Esophagus (tissue), 2 donors: Measurements from ENCODE around the gene MYRIP. TPM values are rescaled to one million over a fixed set of nuclear protein-coding genes. Genes with fewer than 3 reads are reported as not detected.

Experiments used
- H3K27ac ChIP-seq, 2 donors: one replicate each; pipeline ENCODE4 v1.5.1; 2013; ENCODE audit warnings: low read depth in 2 of 2, mild to moderate bottlenecking in 2 of 2, inconsistent platforms in 1 of 2, low read length in 1 of 2, moderate library complexity in 1 of 2
- H3K27me3 ChIP-seq, 2 donors: one replicate each; pipeline ENCODE4 v1.6.1; 2013; ENCODE audit warnings: low read length in 2 of 2, control low read depth in 1 of 2, mild to moderate bottlenecking in 1 of 2; ENCODE audit not compliant: insufficient read depth in 2 of 2, control insufficient read depth in 1 of 2
- H3K36me3 ChIP-seq, 2 donors: one replicate each; pipeline ENCODE4 v1.6.1; 2013; ENCODE audit warnings: low read length in 1 of 2; ENCODE audit not compliant: control insufficient read depth in 2 of 2, insufficient read depth in 2 of 2
- H3K4me1 ChIP-seq, 2 donors: one replicate each; pipeline ENCODE4 v1.6.1; 2013; ENCODE audit warnings: low read length in 1 of 2; ENCODE audit not compliant: control insufficient read depth in 2 of 2, insufficient read depth in 2 of 2
- H3K4me3 ChIP-seq, 2 donors: one replicate each; pipeline ENCODE4 v1.5.1; 2013; ENCODE audit warnings: low read length in 2 of 2, mild to moderate bottlenecking in 2 of 2, low read depth in 1 of 2, moderate library complexity in 1 of 2
- H3K9me3 ChIP-seq, 2 donors: one replicate each; pipeline ENCODE4 v1.6.1; 2013; ENCODE audit warnings: mild to moderate bottlenecking in 2 of 2, low read depth in 1 of 2, low read length in 1 of 2, moderate library complexity in 1 of 2; ENCODE audit not compliant: control insufficient read depth in 2 of 2, insufficient read depth in 1 of 2
- WGBS, 2 donors: extraction: QIAGEN DNeasy Blood & Tissue Kit; methylation state at CpG; one replicate each; pipeline ENCODE4 v1.1.7; 2013; 5-methylcytosine and 5-hydroxymethylcytosine counted together
- polyA plus RNA-seq, 2 donors: library from polyadenylated mRNA; stranded (reverse); fragments of 200-250 nt; gene quantifications; one replicate each; pipeline ENCODE4 v1.2.3, GENCODE V29; 2013
- donor health status: healthy with polysubstance abuse.
- donor health status: Bipolar disorder and iron deficiency.

MYRIP gene
- polyA plus RNA-seq, 2 donors, result 0.29 to 0.55 TPM

GRCh38 chr3:40047406-40047805 is 238.0 kb downstream of the MYRIP start:
- Histone ChIP-seq H3K9me3 (no peaks in the 10 kb centered on the region), H3K36me3 (no peaks in the 10 kb centered on the region), H3K27me3 (no peaks in the 10 kb centered on the region), H3K27ac (no peak overlapping the region), H3K4me3 (no peak overlapping the region), H3K4me1 (no peaks in the 10 kb centered on the region)
- WGBS, 2 donors, result 92% methylated on average over 2 of the region's 2 CpGs

GRCh38 chr3:40053663-40054062 is 244.3 kb downstream of the MYRIP start:
- WGBS, 2 donors, result 90 to 97% methylated on average over 1 of the region's 1 CpG
- Histone ChIP-seq H3K9me3 (no peaks in the 10 kb centered on the region), H3K27me3 (no peaks in the 10 kb centered on the region), H3K27ac (no peak overlapping the region), H3K4me1 (no peaks in the 10 kb centered on the region), H3K36me3 (no peaks in the 10 kb centered on the region), H3K4me3 (no peak overlapping the region)

GRCh38 chr3:40054568-40055222 is 245.3 kb downstream of the MYRIP start:
- 63 to 87% methylated on average over 3 of the region's 3 CpGs for WGBS, 2 donors
- Histone ChIP-seq H3K36me3 (no peaks in the 10 kb centered on the region), H3K27ac (no peak overlapping the region), H3K9me3 (no peaks in the 10 kb centered on the region), H3K27me3 (no peaks in the 10 kb centered on the region), H3K4me1 (no peaks in the 10 kb centered on the region), H3K4me3 (no peak overlapping the region)

GRCh38 chr3:40055361-40055760 is 246.0 kb downstream of the MYRIP start:
- no peaks in the 10 kb centered on the region for H3K4me1 ChIP-seq
- no peak overlapping the region for H3K4me3 ChIP-seq
- H3K27ac ChIP-seq, result no peak overlapping the region
- no peaks in the 10 kb centered on the region for H3K27me3 ChIP-seq
- no peaks in the 10 kb centered on the region for H3K36me3 ChIP-seq
- H3K9me3 ChIP-seq, result no peaks in the 10 kb centered on the region
- 54 to 100% methylated on average over 1 of the region's 1 CpG for WGBS, 2 donors

- no peak overlapping the region for H3K27ac ChIP-seq
- H3K4me3 ChIP-seq, result no peak overlapping the region
- H3K36me3 ChIP-seq, result no peaks in the 10 kb centered on the region
- H3K4me1 ChIP-seq, result no peaks in the 10 kb centered on the region
- 59 to 72% methylated on average over 3 of the region's 3 CpGs for WGBS, 2 donors
- H3K27me3 ChIP-seq, result no peaks in the 10 kb centered on the region
- no peaks in the 10 kb centered on the region for H3K9me3 ChIP-seq
These were observed 246.5 kb downstream of the MYRIP start for GRCh38 chr3:40055956-40056355.

- no peaks in the 10 kb centered on the region for H3K27me3 ChIP-seq
- no peaks in the 10 kb centered on the region for H3K4me1 ChIP-seq
- no peaks in the 10 kb centered on the region for H3K9me3 ChIP-seq
- no peaks in the 10 kb centered on the region for H3K36me3 ChIP-seq
- H3K4me3 ChIP-seq, result no peak overlapping the region
- 53 to 77% methylated on average over 2 of the region's 2 CpGs for WGBS, 2 donors
- H3K27ac ChIP-seq, result no peak overlapping the region
These were observed 247.7 kb downstream of the MYRIP start for GRCh38 chr3:40057077-40057476.

GRCh38 chr3:40057786-40058185 is 248.4 kb downstream of the MYRIP start:
- H3K4me1 ChIP-seq, result no peaks in the 10 kb centered on the region
- no peak overlapping the region for H3K27ac ChIP-seq
- no peaks in the 10 kb centered on the region for H3K9me3 ChIP-seq
- 93 to 99% methylated on average over 1 of the region's 1 CpG for WGBS, 2 donors
- H3K4me3 ChIP-seq, result no peak overlapping the region
- H3K27me3 ChIP-seq, result no peaks in the 10 kb centered on the region
- no peaks in the 10 kb centered on the region for H3K36me3 ChIP-seq

- Histone ChIP-seq H3K4me1 (no peaks in the 10 kb centered on the region), H3K27me3 (no peaks in the 10 kb centered on the region), H3K27ac (no peak overlapping the region)
These were observed 259.2 kb downstream of the MYRIP start for GRCh38 chr3:40068636-40069035.

GRCh38 chr3:40070816-40071215 is 261.4 kb downstream of the MYRIP start:
- H3K27me3 ChIP-seq, result no peaks in the 10 kb centered on the region
- H3K36me3 ChIP-seq, result no peaks in the 10 kb centered on the region
- no peak overlapping the region for H3K4me3 ChIP-seq
- H3K27ac ChIP-seq, result no peak overlapping the region
- no peaks in the 10 kb centered on the region for H3K4me1 ChIP-seq
- WGBS, 2 donors, result 58 to 70% methylated on average over 1 of the region's 1 CpG
- H3K9me3 ChIP-seq, result no peaks in the 10 kb centered on the region

More at GRCh38 chr3:40068636-40069035, 259.2 kb downstream of the MYRIP start:
- Histone ChIP-seq H3K9me3 (no peaks in the 10 kb centered on the region), H3K4me3 (no peak overlapping the region), H3K36me3 (no peaks in the 10 kb centered on the region)
- 54 to 57% methylated on average over 4 of the region's 4 CpGs for WGBS, 2 donors

GRCh38 chr3:40071683-40072238 is 262.4 kb downstream of the MYRIP start:
- Histone ChIP-seq H3K27me3 (no peaks in the 10 kb centered on the region), H3K9me3 (no peaks in the 10 kb centered on the region)
- 81 to 91% methylated on average over 3 of the region's 3 CpGs for WGBS, 2 donors

More at GRCh38 chr3:40071683-40072238, 262.4 kb downstream of the MYRIP start:
- H3K27ac ChIP-seq, result no peak overlapping the region
- H3K4me3 ChIP-seq, result no peak overlapping the region
- no peaks in the 10 kb centered on the region for H3K36me3 ChIP-seq
- no peaks in the 10 kb centered on the region for H3K4me1 ChIP-seq
